Memory B cell (primary cell): ENCODE data around the gene NEURL1B.

Experiments
- ATAC-seq: fragments of 150-1000 bp; cut with Tn5 transposase; 2 replicates; pipeline ENCODE4 v1.10.0; 2021; ENCODE audit warnings: low read depth, mild to moderate bottlenecking, moderate library complexity
- DNase-seq, 2 donors: peaks; one replicate each; pipeline ENCODE4 v3.0.0; 2022; ENCODE audit warnings: low spot score in 2 of 2
- H3K27ac Mint-ChIP-seq: one replicate; pipeline ENCODE4 v1.8.0; 2022; ENCODE audit warnings: mild to moderate bottlenecking, moderate library complexity, mixed read lengths
- H3K27me3 Mint-ChIP-seq: one replicate; pipeline ENCODE4 v1.8.0; 2022; ENCODE audit warnings: mixed read lengths
- H3K36me3 Mint-ChIP-seq: one replicate; pipeline ENCODE4 v1.8.0; 2022; ENCODE audit warnings: mild to moderate bottlenecking, mixed read lengths
- H3K4me1 Mint-ChIP-seq: one replicate; pipeline ENCODE4 v1.8.0; 2022; ENCODE audit warnings: mixed read lengths
- H3K4me3 Mint-ChIP-seq: one replicate; pipeline ENCODE4 v1.8.0; 2022; ENCODE audit warnings: mild to moderate bottlenecking, moderate library complexity, mixed read lengths
- H3K9me3 Mint-ChIP-seq: one replicate; pipeline ENCODE4 v1.8.0; 2022; ENCODE audit warnings: mixed read lengths

Gene NEURL1B

GRCh38 chr5:172740428-172741205 is 99.6 kb downstream of the NEURL1B start:
- H3K36me3 Mint-ChIP-seq: peaks cover 2% of the 10 kb centered on the region
- DNase-seq: no peak
- peak overlapping the region; percentile 71 for H3K27ac Mint-ChIP-seq
- ATAC-seq: no peak
- H3K9me3 Mint-ChIP-seq: peaks cover 5% of the 10 kb centered on the region
- H3K4me1 Mint-ChIP-seq: peaks cover 19% of the 10 kb centered on the region
- no peak overlapping the region for H3K4me3 Mint-ChIP-seq
- no peaks in the 10 kb centered on the region for H3K27me3 Mint-ChIP-seq
